GM12875 (cell line): ENCODE measurements around the gene RPTOR.

Experiments
- H3K4me3 ChIP-seq: one replicate; pipeline ENCODE4 v1.5.1; 2011; ENCODE audit warnings: low read depth, low read length, control low read depth
- TF ChIP-seq, protein P1 (sequence below): IDR thresholded peaks from 2 replicates; pipeline ENCODE4 v1.5.1; 2011; ENCODE audit warnings: low read depth, mild to moderate bottlenecking, control low read depth, inconsistent platforms, low read length, moderate library complexity, borderline replicate concordance; ENCODE audit not compliant: insufficient read depth

Gene RPTOR

DNA sequence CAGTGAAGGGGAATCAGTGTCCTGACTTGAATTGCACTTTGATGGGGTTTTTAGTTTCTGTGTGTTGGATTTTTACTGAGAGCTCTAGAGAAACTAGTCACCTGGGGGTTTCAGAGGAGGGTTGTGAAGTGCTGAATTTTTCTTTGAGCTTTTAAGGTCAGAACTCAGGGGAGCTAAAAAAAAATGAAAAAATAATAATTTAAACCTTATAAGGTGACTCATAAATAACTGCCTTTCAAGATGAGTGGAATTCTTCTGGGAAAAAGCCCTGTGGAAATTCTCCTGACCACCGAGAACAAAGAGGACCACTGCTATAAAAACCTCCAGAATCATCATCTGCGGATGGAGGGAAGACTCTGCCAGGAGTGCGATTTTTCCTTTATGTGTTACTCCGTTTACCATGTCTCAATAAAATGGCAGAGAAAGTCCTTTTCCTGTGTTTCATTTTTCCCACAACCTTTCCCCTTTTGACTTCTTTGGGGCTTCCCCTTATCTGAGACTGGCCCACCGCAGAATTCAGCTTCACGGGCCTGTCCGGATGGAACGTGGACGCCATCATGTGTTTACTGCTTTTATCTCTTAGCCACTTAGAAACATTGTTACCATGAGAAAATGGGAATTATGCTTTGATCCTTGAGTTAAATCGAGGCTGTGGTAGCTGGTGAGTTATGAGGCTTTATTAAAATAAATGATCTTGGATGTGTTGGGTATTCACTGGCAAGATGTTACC is 39.7 kb downstream of the RPTOR start:
- TF ChIP-seq, protein P1, sequence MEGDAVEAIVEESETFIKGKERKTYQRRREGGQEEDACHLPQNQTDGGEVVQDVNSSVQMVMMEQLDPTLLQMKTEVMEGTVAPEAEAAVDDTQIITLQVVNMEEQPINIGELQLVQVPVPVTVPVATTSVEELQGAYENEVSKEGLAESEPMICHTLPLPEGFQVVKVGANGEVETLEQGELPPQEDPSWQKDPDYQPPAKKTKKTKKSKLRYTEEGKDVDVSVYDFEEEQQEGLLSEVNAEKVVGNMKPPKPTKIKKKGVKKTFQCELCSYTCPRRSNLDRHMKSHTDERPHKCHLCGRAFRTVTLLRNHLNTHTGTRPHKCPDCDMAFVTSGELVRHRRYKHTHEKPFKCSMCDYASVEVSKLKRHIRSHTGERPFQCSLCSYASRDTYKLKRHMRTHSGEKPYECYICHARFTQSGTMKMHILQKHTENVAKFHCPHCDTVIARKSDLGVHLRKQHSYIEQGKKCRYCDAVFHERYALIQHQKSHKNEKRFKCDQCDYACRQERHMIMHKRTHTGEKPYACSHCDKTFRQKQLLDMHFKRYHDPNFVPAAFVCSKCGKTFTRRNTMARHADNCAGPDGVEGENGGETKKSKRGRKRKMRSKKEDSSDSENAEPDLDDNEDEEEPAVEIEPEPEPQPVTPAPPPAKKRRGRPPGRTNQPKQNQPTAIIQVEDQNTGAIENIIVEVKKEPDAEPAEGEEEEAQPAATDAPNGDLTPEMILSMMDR = no peak
- no peak overlapping the region for H3K4me3 ChIP-seq

DNA sequence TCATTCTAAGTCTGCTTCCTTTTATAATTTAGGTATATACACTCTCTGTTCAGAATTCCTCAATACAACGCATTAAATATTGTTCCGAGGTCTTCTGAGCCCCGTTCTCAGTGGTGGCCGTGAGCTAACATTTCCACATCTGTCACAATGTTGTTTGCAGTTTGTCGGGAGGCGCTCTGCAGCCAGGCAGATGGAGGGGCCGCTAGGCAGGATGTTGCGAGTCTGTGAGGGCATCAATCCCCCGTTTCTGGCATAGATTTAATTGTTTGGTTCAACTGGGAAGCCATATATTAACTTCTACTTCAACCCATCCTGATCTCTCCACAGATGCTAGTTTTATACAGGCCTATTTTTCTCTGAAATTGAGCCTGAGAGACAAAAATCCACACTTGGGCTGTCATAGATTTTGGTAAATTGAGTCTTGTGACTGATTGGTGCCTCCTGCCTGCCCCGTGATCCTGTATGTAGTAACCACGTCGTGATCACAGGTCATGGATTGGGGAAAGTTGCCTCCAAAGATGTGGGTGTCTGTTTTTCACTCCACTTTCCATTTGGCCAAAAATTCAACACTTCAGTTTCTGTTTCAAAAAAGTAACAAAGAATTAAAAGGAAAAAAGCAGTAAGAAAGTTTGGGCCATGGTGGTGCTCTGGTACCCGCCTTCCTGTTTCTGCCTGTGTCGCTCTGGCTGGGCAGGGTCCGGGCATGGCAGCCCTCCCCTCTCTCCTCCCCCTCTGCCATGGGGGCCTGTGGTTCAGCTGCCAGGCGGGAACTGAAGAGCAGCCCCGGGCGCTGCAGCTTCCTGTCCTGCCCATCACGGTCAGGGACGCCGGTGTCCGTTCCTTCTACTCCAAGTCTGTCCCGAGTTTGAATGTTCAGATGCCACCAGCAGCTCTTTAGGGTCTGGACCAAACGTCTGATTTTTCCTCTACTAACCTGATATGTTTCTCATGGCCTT is 41.5 kb downstream of the RPTOR start:
- TF ChIP-seq, protein P1 = no peak
- no peak overlapping the region for H3K4me3 ChIP-seq

DNA sequence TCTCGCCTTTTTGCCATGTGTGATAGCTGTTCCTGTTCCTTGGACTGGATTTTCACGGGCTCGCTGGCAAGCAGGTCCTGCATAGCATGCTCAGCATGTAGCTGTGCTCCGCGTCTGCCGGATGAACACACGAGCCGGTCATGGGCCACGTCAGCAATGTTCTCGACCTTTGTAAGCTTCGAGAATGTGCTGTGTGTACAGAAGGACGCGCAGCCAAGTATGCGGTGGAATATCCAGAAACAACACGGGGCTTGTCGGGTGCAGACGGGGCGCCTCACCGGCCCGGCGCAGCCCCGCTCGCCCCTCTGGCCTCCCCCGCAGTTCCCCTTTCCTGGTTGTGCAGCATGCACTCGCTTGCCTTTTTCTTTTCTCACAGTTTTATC is 42.2 kb downstream of the RPTOR start:
- TF ChIP-seq, protein P1 = no peak
- H3K4me3 ChIP-seq = no peak overlapping the region

DNA sequence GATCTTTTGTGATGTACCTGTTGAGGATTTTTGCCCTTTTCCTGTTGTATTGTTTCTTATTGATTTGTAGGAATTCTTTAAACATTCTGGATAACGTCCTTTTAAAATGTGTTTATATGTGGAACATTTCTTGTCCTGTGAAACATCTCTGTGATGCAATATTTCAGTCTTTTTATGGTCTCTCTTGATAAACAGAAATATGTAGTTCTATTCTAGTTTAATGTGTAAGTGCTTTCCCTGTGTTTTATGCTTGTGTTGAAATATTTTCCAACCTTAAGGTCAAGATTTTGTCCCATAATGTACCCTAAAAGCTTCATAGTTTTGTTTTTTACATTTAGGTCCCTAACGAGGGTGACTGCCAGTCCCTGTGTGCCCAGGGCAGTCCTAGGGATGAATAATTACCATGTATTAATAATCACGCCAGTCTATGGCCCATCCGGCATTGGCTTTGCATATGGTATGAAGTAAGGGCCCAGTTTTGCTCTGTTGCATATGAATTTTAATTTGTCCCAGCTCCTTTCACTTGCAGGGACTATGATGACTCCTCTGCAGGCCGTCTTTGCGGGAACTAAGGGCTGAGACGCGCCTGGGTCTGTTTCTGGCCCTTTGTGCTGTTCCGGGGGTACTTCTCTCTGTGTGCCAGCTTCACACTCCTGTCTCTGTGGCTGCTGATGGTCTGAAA is 44.2 kb downstream of the RPTOR start:
- TF ChIP-seq, protein P1 = no peak

DNA sequence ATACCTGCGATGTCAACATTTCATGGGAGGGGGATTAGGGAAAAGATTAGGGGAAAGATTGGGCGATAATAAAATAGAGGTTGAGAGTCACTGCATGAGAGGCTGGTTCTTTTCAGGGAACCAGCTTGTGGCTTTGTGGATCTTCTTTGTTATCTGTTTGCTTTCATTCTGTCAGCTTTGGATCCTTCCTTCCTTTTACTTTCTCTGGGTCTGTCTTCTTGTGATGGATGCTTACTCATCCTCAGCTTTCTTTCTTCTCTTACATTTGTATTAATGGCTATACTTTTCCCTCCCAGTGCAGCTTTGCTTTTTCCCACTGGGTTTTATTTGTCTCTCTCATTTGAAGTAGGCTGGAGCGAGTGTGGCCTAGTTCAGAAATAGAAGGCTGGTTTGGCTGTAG is 47.1 kb downstream of the RPTOR start:
- TF ChIP-seq, protein P1 = no peak
- H3K4me3 ChIP-seq = no peak overlapping the region

More for the DNA sequence above, 44.2 kb downstream of the RPTOR start:
- H3K4me3 ChIP-seq = no peak overlapping the region

DNA sequence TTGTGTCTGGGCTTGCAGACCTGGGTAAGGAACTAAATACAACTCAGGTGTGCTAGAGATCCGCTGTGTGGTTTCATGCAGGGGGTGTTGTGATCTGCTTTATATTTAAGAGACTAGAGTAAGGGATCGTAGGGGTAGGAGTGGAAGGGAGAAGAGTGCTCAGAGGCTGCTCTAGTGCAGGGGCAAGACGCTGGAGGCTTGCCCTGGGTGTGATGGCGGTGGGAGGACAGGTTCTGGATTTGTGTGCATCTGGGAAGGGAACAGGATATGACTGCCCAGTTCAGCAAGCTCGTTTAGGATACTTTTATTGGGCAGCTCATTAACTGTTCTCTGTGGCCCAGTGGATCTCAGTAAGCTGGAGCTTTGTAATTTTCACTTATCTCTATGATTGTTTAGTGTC is 47.6 kb downstream of the RPTOR start:
- no peak overlapping the region for H3K4me3 ChIP-seq
- TF ChIP-seq, protein P1 = no peak

DNA sequence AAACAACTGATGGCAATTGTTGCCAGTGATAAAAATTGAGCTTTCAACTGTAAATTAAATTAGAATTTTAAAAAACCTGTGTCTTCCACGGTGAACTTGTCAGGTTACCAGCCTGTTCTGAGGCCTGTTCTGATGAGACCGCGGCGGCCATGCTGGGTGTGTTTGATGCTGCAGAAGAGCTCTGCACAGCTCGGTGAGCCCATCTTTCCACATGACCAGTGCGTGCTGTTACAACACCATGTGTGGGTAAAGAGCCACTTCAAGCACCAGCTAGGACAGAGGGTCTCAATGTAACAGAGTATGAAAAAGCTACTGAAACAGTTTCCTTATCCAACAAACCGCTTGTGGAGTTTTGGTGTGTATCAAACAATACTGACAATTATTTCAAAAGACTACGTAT is 48.5 kb downstream of the RPTOR start:
- TF ChIP-seq, protein P1 = no peak
- H3K4me3 ChIP-seq = no peak overlapping the region
